B cell (primary cell): ENCODE results near the gene FAM120B.

Source experiments
- EZH2 ChIP-seq: IDR thresholded peaks from 2 replicates; pipeline ENCODE4 v1.6.1; 2012; ENCODE audit warnings: borderline replicate concordance, low read depth, mild to moderate bottlenecking, moderate library complexity, low read length; ENCODE audit not compliant: insufficient read depth, poor library complexity, severe bottlenecking
- TF ChIP-seq, protein P1 (sequence below): fragments of 200-600 bp; IDR thresholded peaks from one replicate; pipeline ENCODE4 v1.8.0; 2022; ENCODE audit warnings: antibody characterized with exemption, mild to moderate bottlenecking

GRCh38 chr6:170388113-170388512 lies 81.6 kb downstream of the FAM120B start:
- no peak for TF ChIP-seq EZH2
- TF ChIP-seq, protein P1, sequence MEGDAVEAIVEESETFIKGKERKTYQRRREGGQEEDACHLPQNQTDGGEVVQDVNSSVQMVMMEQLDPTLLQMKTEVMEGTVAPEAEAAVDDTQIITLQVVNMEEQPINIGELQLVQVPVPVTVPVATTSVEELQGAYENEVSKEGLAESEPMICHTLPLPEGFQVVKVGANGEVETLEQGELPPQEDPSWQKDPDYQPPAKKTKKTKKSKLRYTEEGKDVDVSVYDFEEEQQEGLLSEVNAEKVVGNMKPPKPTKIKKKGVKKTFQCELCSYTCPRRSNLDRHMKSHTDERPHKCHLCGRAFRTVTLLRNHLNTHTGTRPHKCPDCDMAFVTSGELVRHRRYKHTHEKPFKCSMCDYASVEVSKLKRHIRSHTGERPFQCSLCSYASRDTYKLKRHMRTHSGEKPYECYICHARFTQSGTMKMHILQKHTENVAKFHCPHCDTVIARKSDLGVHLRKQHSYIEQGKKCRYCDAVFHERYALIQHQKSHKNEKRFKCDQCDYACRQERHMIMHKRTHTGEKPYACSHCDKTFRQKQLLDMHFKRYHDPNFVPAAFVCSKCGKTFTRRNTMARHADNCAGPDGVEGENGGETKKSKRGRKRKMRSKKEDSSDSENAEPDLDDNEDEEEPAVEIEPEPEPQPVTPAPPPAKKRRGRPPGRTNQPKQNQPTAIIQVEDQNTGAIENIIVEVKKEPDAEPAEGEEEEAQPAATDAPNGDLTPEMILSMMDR = no peak
